GM23248 (cell line): ENCODE results near the gene RNF157.

ENCODE experiments used
- EZH2 ChIP-seq: fragments of 200-600 bp; sonication (generic); IDR thresholded peaks from 2 replicates; pipeline ENCODE4 v1.6.1; 2018; ENCODE audit warnings: antibody characterized with exemption, mild to moderate bottlenecking; ENCODE audit not compliant: insufficient read depth, poor library complexity, severe bottlenecking
- EZH2phosphoT487 ChIP-seq: fragments of 200-600 bp; sonication (generic); IDR thresholded peaks from 2 replicates; pipeline ENCODE4 v1.6.1; 2018; ENCODE audit warnings: antibody characterized with exemption, moderate library complexity, mild to moderate bottlenecking, low read depth; ENCODE audit not compliant: insufficient read depth

- no peak for TF ChIP-seq EZH2
- no peak for TF ChIP-seq EZH2phosphoT487
Observed at GRCh38 chr17:76270127-76270592, 29.9 kb upstream of the RNF157 start.
